ENCODE results near the gene STK17B.
A peak's percentile ranks its signal among the peaks of the same experiment; 100 is the strongest.
"Not testable (repeated sequence)": the region's sequence is repeated elsewhere in the genome, so short reads cannot be mapped to it uniquely, and the experiment has no call there.

STK17B gene

GRCh38 chr2:196171248-196171871 lies at the start of gene STK17B:
TSS of gene STK17B (minus strand) at chr2:196171578. CDS start at chr2:196163383, 8,195 bp downstream.
- DNase-seq = peak; percentile 90

- no peak for DNase-seq
These were observed 49.3 kb upstream of the STK17B start for GRCh38 chr2:196220671-196221070.

DNA sequence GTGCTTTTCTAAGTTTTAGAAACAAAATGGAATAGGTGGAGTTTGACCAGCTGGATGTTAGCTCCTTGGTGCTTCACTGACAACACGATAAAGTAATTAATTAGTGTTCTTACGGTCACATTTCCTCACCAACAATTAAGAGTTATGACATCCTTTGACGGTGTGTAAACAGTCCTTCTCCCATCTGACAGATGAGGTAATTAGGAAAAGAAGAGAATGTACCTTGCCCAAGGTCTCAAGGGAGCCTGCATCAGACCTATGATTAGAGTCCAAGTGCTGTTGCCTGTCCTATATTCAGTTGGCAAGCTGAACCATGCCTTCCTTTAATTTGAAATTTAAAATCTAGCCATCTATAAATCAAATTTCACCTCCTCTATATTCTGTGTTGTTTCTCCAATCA lies 48.3 kb upstream of the STK17B start:
- DNase-seq = no peak

DNA sequence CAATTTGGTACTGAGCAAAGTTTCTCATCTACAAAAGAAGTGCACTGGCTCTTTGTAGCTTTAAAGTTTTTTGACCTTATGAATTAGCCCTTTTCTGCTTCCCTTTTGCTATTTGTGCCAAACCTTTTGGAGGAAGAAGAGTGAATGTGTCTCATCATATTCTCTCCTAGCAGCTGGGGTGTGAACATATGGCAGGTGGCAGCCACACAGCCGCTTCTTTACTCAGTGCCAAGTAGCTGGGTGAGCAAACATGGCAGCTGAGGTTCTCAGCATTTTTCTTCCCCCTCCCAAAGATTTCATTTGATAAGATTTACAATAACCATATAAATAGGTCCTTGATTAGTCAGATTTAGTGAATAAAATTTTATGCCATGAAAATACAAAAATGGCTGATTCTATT lies 46.7 kb upstream of the STK17B start:
- DNase-seq = no peak

- no peak for DNase-seq
These were observed 45.7 kb upstream of the STK17B start for GRCh38 chr2:196217116-196217515.

GRCh38 chr2:196215376-196215775 lies 44.0 kb upstream of the STK17B start:
- no peak for DNase-seq

DNA sequence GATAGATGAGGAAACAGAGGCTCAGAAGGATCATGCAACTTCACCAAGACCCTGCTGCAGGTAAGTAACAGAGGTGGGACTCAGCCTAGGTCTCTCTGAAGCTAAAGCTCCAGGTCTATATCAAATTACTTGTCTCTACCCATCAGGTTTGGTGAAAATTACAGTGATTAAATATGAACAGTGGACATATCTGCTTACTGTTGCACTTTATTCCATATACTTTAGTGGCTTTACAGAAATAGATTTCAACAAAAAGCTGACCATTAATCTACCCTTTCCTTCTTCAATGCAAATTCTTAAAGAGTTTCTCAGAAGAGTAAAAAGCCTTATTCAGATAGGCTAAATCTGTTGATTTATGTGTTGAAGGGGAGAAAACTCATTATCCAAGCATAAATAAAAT lies 42.8 kb upstream of the STK17B start:
- DNase-seq = no peak

DNA sequence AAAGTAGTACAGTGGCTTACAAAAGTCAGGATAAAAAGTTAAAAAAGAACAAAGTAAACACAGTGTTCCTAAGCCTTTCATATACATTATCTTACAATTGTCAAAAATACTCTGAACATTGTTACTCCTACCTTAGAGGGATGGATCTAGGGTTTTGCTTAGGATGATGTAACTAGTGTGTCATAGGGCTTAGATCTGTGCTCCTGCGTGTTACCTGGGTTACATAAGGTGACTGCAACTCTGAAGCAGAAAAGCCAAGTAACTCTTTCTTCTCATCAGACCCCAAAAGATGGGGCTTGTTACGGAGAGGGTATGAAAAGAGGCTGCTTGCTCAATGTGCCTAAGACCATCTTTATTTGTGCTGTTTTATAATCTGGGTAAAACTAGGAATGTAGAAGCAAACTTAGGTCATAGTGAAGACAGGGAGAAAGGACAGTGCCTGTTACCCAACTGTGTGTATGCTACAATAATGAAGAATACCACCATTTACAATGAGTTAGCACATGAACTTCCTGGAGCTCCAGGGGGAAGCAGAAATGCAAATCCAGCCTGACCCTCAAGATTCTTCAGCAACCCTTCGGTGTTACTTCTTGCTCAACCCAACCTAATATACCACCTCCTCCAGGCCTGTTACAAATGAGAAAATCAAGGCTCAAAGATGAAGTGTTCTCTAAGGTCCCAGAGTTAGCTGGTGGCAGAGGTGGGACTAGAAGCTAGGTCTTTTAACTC lies 42.0 kb upstream of the STK17B start:
- no peak for DNase-seq

DNA sequence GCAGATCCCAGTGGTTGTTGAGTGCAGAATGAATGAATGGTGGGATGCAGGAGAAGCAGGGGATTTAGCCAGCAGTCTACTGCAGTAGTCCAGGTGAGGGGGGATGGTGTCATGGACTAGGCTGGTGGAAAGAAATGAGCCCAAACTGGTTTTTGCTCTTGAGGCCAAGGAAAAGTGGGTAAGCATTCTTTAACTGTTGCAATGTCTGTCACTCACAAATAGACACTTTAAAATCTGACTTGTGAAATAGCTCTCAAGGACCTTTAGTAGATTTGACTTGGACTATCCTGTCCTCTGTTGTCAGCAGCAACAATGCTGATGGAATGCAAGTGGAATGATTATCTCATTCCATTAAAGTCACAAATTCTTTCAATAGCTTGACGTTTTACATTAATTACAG lies 37.5 kb upstream of the STK17B start:
- DNase-seq = no peak

- no peak for DNase-seq
These were observed 35.4 kb upstream of the STK17B start for GRCh38 chr2:196206804-196207203.

- DNase-seq = no peak
These were observed 34.6 kb upstream of the STK17B start for GRCh38 chr2:196205881-196206435.

DNA sequence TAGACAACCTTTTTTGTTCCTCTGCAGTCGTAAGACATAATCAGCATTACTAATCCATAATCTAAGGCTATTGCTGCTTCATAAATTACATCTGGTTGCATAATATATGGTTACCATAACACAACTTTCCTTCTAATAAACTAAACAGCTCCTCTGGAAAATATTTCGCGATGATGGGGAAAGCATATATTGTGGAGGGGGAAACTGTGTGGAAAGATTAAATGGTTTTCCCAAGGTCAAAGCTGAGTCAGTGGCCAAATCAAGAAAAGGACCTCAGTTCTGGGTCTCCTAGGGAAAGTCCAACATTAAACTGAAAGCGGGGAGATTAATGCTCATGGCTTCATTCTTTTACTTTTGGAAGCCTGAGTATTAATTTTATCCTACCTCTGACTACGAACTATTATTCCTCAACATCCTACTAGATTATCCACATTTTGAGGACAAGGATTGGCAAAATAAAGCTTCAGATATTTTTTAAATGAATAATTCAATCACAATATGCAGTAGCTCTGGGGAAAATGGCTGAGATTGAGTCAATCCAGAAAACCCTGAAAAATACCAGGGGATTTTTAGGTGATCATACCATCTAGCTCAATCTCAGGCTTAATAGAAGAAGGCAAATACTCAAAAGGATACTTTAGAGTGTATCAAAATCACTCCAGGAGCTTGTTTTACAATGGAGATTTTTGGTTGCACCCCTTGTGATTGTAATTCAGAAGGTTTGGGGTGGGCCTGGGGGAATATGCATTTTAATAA lies 33.8 kb upstream of the STK17B start:
- no peak for DNase-seq

- DNase-seq = no peak
These were observed 30.0 kb upstream of the STK17B start for GRCh38 chr2:196201229-196202009.

- DNase-seq = no peak
These were observed 29.2 kb upstream of the STK17B start for GRCh38 chr2:196200557-196200956.

DNA sequence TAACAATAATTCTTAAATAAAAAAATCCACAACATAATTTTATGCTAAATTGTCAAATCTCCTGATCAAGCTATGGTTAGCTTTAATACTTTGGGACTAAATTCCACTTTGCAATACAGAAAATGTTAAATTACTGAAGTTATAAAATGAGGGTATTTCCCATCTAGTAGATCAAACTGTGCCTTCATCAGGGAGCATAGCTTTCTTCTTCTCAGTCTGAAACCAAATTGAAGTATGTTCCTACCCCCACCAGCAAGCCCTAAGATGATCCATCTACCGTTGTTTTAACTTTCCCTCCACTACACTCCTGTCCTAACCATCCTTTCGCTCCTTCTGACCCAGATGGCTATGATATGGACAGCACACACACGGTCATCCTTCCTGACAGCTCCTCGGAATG lies 24.4 kb upstream of the STK17B start:
- no peak for DNase-seq

GRCh38 chr2:196195302-196195701 lies 23.9 kb upstream of the STK17B start:
- no peak for DNase-seq

- no peak for DNase-seq
These were observed 20.2 kb upstream of the STK17B start for GRCh38 chr2:196191541-196191940.

DNA sequence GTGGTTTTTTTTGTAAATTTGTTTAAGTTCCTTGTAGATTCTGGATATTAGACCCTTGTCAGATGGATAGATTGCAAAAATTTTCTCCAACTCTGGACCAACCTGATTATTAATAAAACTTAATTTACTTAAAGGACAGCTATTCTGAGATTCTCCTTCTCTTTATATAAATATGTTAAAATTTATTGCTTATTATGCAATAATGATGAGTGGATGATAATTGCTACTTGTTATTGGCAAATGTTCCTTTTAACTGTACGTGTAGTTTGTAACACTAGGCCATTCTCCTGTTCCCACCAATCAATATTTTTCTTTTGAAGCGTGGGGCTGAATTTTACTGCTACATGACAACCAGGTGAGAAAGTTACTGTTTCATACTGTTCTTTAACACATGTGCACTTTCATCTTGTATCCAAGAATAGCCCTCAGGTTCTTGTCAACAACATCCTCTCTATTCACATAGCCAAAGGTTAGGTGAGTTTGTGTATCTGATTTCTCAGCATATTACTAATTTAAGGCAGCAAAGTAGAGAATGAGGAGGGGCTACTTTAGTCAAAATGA lies 16.6 kb upstream of the STK17B start:
- DNase-seq = no peak

DNA sequence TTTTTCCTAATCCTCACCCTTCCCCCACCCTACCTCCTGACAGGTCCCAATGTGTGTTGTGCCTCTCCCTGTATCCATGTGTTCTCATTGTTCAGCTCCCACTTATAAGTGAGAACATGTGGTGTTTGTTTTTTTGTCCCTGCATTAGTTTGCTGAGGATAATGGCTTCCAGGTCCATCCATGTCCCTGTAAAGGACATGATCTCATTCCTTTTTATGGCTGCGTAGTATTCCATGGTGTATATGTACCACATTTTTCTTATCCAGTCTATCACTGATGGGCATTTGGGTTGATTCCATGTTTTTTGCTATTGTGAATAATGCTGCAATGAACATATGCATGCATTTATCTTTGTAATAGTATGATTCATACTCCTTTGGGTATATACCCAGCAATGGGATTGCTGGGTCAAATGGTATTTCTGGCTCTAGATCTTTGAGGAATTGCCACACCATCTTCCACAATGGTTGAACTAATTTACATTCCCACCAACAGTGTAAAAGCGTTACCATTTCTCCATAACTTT lies 15.9 kb upstream of the STK17B start:
- DNase-seq = not testable (repeated sequence)

DNA sequence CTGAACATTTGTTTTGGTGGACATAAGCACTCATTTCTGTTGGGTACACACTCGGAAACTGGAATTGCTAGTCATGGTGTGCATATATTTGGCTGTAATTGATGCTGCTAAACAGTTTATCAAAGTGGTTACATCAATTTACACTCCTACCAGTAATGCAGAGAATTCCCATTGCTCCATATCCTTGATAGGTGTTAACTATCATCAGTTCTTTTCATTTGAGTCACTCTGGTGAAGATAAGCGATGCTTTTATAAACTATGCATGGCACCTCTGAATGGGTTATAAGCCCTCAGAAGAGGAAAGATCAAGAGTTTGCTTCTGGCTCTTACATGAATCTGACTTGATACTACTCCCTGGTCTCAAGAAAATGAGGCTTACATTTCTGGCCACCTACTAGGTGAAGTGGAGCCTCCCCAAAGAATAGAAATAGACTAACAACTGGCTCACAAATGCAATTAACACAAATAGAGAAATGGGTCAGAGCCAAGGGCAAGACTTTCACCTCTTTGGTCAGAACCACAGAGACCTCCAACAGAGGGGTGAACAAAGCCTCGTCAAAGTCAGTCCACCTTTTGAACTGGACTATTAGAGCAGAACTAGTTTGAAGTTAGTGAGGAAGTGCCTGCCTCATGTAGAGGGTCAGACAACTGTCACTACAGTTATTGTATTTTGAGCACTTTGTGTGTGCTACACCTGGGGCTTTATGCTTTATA lies 15.0 kb upstream of the STK17B start:
- no peak for DNase-seq

DNA sequence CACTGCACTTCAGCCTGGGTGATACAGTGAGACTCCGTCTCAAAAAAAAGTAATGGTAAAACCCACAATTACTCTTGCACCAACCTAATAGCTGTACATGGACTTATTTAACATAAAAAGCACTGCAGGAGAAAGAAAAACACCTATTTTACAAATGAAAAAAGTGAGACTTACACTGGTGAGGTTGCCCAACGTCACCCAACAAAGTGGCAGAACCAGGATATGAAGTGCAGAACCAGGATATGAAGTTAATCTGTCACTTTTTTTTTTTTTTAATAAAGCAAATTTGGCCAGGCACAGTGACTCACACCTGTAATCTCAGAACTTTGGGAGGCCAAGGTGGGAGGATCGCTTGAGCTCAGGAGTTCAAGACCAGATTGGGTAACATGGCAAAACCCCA lies 13.5 kb upstream of the STK17B start:
- no peak for DNase-seq
